Cardiac fibroblast (primary cell): ENCODE data around the gene C2orf92.

Experiments used
- DNase-seq, 2 donors: peaks; one replicate each; pipeline versions ENCODE4 v3.0.0 to v3.0.0-alpha.2; 2010; ENCODE audit warnings: low read depth in 2 of 2
- H3K4me3 ChIP-seq, 2 donors: replicated peaks in 1 of 2; 1 replicate in 1 of 2; 2 replicates in 1 of 2; pipeline ENCODE4 v1.5.1; 2011; ENCODE audit warnings: low read depth in 2 of 2, low read length in 2 of 2, mild to moderate bottlenecking in 2 of 2, moderate library complexity in 1 of 2
- TF ChIP-seq, protein P1 (sequence below): IDR thresholded peaks from one replicate; pipeline ENCODE4 v1.5.1; 2011; ENCODE audit warnings: low read depth, mild to moderate bottlenecking, low read length, inconsistent platforms

The C2orf92 gene

GRCh38 chr2:97646977-97647376 is 22.5 kb upstream of the C2orf92 start:
- peak overlapping the region; percentile 77 to 99 for H3K4me3 ChIP-seq
- DNase-seq: no peak
- TF ChIP-seq, protein P1, sequence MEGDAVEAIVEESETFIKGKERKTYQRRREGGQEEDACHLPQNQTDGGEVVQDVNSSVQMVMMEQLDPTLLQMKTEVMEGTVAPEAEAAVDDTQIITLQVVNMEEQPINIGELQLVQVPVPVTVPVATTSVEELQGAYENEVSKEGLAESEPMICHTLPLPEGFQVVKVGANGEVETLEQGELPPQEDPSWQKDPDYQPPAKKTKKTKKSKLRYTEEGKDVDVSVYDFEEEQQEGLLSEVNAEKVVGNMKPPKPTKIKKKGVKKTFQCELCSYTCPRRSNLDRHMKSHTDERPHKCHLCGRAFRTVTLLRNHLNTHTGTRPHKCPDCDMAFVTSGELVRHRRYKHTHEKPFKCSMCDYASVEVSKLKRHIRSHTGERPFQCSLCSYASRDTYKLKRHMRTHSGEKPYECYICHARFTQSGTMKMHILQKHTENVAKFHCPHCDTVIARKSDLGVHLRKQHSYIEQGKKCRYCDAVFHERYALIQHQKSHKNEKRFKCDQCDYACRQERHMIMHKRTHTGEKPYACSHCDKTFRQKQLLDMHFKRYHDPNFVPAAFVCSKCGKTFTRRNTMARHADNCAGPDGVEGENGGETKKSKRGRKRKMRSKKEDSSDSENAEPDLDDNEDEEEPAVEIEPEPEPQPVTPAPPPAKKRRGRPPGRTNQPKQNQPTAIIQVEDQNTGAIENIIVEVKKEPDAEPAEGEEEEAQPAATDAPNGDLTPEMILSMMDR: no peak

- TF ChIP-seq, protein P1: no peak
- no peak overlapping the region for H3K4me3 ChIP-seq
- no peak for DNase-seq
Measured at GRCh38 chr2:97651114-97651513, 18.4 kb upstream of the C2orf92 start.

- DNase-seq: no peak
- TF ChIP-seq, protein P1: no peak
- no peak overlapping the region for H3K4me3 ChIP-seq
Measured at GRCh38 chr2:97653473-97653872, 16.0 kb upstream of the C2orf92 start.

- H3K4me3 ChIP-seq: no peak overlapping the region
- no peak for DNase-seq
- TF ChIP-seq, protein P1: no peak
Measured at GRCh38 chr2:97653874-97654273, 15.6 kb upstream of the C2orf92 start.

- TF ChIP-seq, protein P1: no peak
- no peak for DNase-seq
- no peak overlapping the region for H3K4me3 ChIP-seq
Measured at GRCh38 chr2:97654309-97654708, 15.2 kb upstream of the C2orf92 start.

DNA sequence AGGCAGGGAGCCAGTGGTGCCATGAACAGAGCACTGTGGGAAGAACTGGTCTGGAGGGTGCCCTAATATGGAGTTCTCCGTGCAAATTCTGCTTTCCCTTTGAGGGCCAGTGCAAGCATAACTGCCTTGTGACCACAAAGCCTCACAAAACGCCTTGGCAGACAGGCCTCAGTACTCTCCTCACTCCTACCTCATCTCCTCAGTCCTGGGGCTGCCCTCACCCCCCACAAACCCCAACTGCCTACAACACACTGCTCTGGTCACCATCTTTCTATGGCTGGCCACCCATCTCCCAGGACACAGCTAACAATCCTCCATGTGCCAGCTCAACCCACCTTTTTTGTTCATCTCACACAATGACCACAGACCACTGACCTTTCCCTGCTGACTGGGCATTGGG is 14.7 kb upstream of the C2orf92 start:
- no peak for DNase-seq
- TF ChIP-seq, protein P1: no peak
- no peak overlapping the region for H3K4me3 ChIP-seq

DNA sequence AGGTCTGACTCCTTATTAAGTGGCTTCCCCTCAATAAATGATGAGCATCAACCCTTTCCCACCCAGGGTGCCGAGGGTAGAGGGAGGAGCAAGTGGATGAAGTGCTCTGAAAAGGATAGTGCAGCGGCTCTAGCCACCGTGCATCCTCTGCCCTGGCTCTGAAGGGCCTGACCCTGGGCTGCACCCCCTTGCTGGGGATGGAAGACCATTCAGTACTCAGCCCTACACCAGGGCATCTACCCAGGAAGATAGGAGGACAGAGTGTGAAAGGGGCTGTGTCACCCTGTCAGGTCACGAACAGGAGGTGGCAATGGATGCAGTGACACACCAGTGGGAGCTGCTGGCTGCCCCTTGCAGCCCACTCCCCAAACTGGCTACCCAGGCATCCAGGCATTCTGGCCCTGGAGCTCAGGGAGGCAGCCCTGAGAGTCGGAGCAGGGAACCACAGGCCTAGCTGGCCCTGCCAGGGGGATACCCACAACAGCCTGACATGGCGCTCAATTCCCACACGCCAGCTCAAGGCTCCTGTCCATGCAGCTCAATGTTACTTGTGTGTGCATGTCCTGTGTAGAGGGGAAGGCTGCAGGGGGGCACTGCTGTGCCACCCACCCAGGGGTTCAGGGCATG is 13.3 kb upstream of the C2orf92 start:
- no peak overlapping the region for H3K4me3 ChIP-seq
- DNase-seq: no peak
- TF ChIP-seq, protein P1: no peak
